ENCODE data around the gene LRRC59. TPM values are rescaled to one million over a fixed set of nuclear protein-coding genes. Genes with fewer than 3 reads are reported as not detected.
A peak's percentile ranks its signal among the peaks of the same experiment; 100 is the strongest.

LRRC59 gene
- total and polyA plus RNA-seq, 2 of the 4 experiments (the other 2 are of a cell fraction): 139 to 233 TPM

DNA sequence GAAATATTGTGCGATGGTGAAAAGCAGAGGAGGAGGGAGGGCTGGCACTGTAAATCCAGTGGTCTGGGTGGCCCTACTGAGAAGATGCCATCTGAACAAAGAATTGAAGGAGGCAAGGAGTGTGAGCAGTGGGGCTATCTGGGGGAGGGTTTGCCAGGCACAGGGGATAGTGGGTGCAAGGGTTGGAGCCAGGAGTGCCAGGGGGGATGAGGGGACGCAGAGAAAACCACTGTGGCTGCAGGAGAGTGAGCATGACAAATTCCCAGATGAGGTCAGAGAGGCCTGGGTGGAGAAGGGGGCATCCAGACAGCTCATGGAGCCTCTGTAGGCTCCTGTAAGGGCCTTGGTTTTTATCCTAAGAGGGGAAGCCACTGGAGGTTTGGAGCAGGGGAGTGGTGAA, 46.6 kb downstream of the LRRC59 start:
- Histone ChIP-seq H3K4ac (ENCODE audit: low read depth, low read length) (no peak overlapping the region), H2BK15ac (ENCODE audit: low read depth, low read length) (no peak overlapping the region), H2AFZ (replicated peaks; ENCODE audit: low read length, poor library complexity) (peak overlapping the region; percentile 15), H2BK5ac (ENCODE audit: low read depth, low read length, poor library complexity, severe bottlenecking) (no peak overlapping the region), H3K4me1 (ENCODE audit: control insufficient read depth, insufficient read depth, low read length) (peaks cover 16% of the 10 kb centered on the region), H3K14ac (replicated peaks; ENCODE audit: low read depth, low read length) (no peak overlapping the region), H3K27ac (ENCODE audit: insufficient read depth, low read length) (no peak overlapping the region), H3K4me2 (ENCODE audit: low read depth, low read length) (no peak overlapping the region), H3K18ac (ENCODE audit: low read depth, low read length) (no peak overlapping the region), H4K5ac (ENCODE audit: low read depth, low read length) (no peak overlapping the region), H3K36me3 (ENCODE audit: control insufficient read depth, insufficient read depth, low read length) (peaks cover 28% of the 10 kb centered on the region), H3K27me3 (ENCODE audit: control insufficient read depth, insufficient read depth, low read length) (no peaks in the 10 kb centered on the region), H2BK120ac (ENCODE audit: low read depth, low read length) (no peak overlapping the region), H3K23ac (ENCODE audit: low read depth, low read length) (no peak overlapping the region), H3K9me1 (ENCODE audit: insufficient read depth, low read length) (peaks cover 26% of the 10 kb centered on the region), H4K8ac (ENCODE audit: low read depth in 2 of 2, low read length in 2 of 2) (no peak overlapping the region), H3K9me3 (ENCODE audit: control insufficient read depth, insufficient read depth, low read length) (no peaks in the 10 kb centered on the region), H2AK5ac (ENCODE audit: low read depth, low read length) (no peak overlapping the region), H4K20me1 (ENCODE audit: insufficient read depth, low read length) (peaks cover 45% of the 10 kb centered on the region), H3K9ac (ENCODE audit: low read depth, low read length) (no peak overlapping the region), H3K56ac (ENCODE audit: extremely low read depth, insufficient read depth, low read length) (no peak overlapping the region), H3K79me1 (ENCODE audit: low read depth in 1 of 2, low read length in 2 of 2) (peaks cover 38 to 72% of the 10 kb centered on the region in 2 experiments), H3K4me3 (ENCODE audit: insufficient read depth, low read depth, low read length) (no peak overlapping the region), H4K91ac (ENCODE audit: insufficient read depth, low read depth, low read length) (no peak overlapping the region), H2BK20ac (ENCODE audit: low read depth, low read length) (no peak overlapping the region), H2AK9ac (replicated peaks; ENCODE audit: low read depth, low read length, poor library complexity) (no peak overlapping the region)
- ChIA-PET POLR2A (ENCODE audit: unreplicated experiment) (interaction anchor here (0.6 kb wide), 1 partner anchor 80 kb away, joined by 3 read pairs; no protein-coding TSS in a partner anchor), CTCF (no interaction called here)
- no peak for TF ChIP-seq FOS (IDR thresholded peaks at IDR 0.05; ENCODE audit: low read depth, low read length)
- TF ChIP-seq CHD1 (IDR thresholded peaks at IDR 0.05; ENCODE audit: low read depth, low read length): no peak
- no peak for TF ChIP-seq ELK1 (IDR thresholded peaks at IDR 0.05; ENCODE audit: borderline replicate concordance, low read depth, low read length)
- TF ChIP-seq POLR2A (IDR thresholded peaks at IDR 0.05; ENCODE audit: low read depth, low read length): no peak
- no peak for TF ChIP-seq SMC3 (IDR thresholded peaks at IDR 0.05; ENCODE audit: low read depth, low read length)
- no peak for TF ChIP-seq CEBPB (IDR thresholded peaks at IDR 0.05; ENCODE audit: low read depth, low read length)
- TF ChIP-seq MAZ (IDR thresholded peaks at IDR 0.05; ENCODE audit: borderline replicate concordance, low read depth, low read length): no peak
- no peak for TF ChIP-seq MXI1 (IDR thresholded peaks at IDR 0.05; ENCODE audit: borderline replicate concordance, low read depth, low read length)
- TF ChIP-seq BHLHE40 (IDR thresholded peaks at IDR 0.05; ENCODE audit: low read depth, low read length): no peak
- no peak for TF ChIP-seq USF2 (IDR thresholded peaks at IDR 0.05; ENCODE audit: low read depth, low read length)
- no peak for TF ChIP-seq RCOR1 (IDR thresholded peaks at IDR 0.05; ENCODE audit: insufficient replicate concordance, low read length)
- TF ChIP-seq MAFK (IDR thresholded peaks at IDR 0.05; ENCODE audit: low read depth, low read length): no peak
- TF ChIP-seq NFE2L2 (IDR thresholded peaks at IDR 0.05; ENCODE audit: low read depth, low read length): no peak
- TF ChIP-seq RAD21 (IDR thresholded peaks at IDR 0.05; ENCODE audit: low read length): no peak
- no peak for TF ChIP-seq RFX5 (IDR thresholded peaks at IDR 0.05; ENCODE audit: low read depth, low read length)
- TF ChIP-seq, protein P1, sequence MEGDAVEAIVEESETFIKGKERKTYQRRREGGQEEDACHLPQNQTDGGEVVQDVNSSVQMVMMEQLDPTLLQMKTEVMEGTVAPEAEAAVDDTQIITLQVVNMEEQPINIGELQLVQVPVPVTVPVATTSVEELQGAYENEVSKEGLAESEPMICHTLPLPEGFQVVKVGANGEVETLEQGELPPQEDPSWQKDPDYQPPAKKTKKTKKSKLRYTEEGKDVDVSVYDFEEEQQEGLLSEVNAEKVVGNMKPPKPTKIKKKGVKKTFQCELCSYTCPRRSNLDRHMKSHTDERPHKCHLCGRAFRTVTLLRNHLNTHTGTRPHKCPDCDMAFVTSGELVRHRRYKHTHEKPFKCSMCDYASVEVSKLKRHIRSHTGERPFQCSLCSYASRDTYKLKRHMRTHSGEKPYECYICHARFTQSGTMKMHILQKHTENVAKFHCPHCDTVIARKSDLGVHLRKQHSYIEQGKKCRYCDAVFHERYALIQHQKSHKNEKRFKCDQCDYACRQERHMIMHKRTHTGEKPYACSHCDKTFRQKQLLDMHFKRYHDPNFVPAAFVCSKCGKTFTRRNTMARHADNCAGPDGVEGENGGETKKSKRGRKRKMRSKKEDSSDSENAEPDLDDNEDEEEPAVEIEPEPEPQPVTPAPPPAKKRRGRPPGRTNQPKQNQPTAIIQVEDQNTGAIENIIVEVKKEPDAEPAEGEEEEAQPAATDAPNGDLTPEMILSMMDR (conservative IDR thresholded peaks at IDR 0.05; ENCODE audit: low read depth, low read length): no peak
- WGBS, 2 experiments (ENCODE audit: extremely low coverage in 2 of 2, insufficient read length in 1 of 2): 92 to 100% methylated on average over 1 to 2 of the region's 2 CpGs
- BruUV-seq (replicated peaks): no TSS peak
- intact Hi-C loops (cut with micrococcal nuclease) (no loop called here), in situ Hi-C loops (cut with MboI; ENCODE audit: low sequenced_read_pairs) (no loop called here), dilution Hi-C loops (cut with HindIII; ENCODE audit: low sequenced_read_pairs, unreplicated experiment) (no loop called here)
- ATAC-seq (ENCODE audit: low read depth) (no peak), DNase-seq (no peak)
